Natural killer cell (primary cell): ENCODE measurements around the gene RPS16. TPM values are rescaled to one million over a fixed set of nuclear protein-coding genes. Genes with fewer than 3 reads are reported as not detected.

ENCODE experiments used
- ATAC-seq, 3 donors: fragments of 150-1000 bp in 2 of 3; fragments of 200-7000 bp in 1 of 3; cut with Tn5 transposase; 1 replicate in 1 of 3; 2 replicates in 2 of 3; pipeline ENCODE4 v1.10.0; 2021; ENCODE audit warnings: mild to moderate bottlenecking in 2 of 3, moderate library complexity in 2 of 3
- DNase-seq, 2 donors: peaks; one replicate each; pipeline versions ENCODE4 v3.0.0 to v3.0.0-alpha.2; 2013 to 2021; ENCODE audit warnings: mixed read lengths in 1 of 2
- H3K27ac ChIP-seq: one replicate; pipeline ENCODE4 v1.5.1; 2013; ENCODE audit warnings: mild to moderate bottlenecking, low read length
- H3K27me3 ChIP-seq: one replicate; pipeline ENCODE4 v1.6.1; 2013; ENCODE audit warnings: low read length; ENCODE audit not compliant: control insufficient read depth, insufficient read depth
- H3K36me3 ChIP-seq: one replicate; pipeline ENCODE4 v1.6.1; 2013; ENCODE audit warnings: low read length; ENCODE audit not compliant: control insufficient read depth, insufficient read depth
- H3K4me1 ChIP-seq: one replicate; pipeline ENCODE4 v1.6.1; 2013; ENCODE audit warnings: low read length; ENCODE audit not compliant: control insufficient read depth, insufficient read depth
- H3K4me3 ChIP-seq: one replicate; pipeline ENCODE4 v1.5.1; 2013; ENCODE audit warnings: low read length
- H3K9me3 ChIP-seq: one replicate; pipeline ENCODE4 v1.6.1; 2013; ENCODE audit warnings: low read length; ENCODE audit not compliant: control insufficient read depth, insufficient read depth
- H3K27ac Mint-ChIP-seq, 2 donors: one replicate each; pipeline ENCODE4 v1.8.0; 2022; ENCODE audit warnings: mild to moderate bottlenecking in 2 of 2, mixed read lengths in 2 of 2, moderate library complexity in 1 of 2
- H3K27me3 Mint-ChIP-seq, 2 donors: one replicate each; pipeline ENCODE4 v1.8.0; 2022; ENCODE audit warnings: low read depth in 2 of 2, mixed read lengths in 2 of 2
- H3K36me3 Mint-ChIP-seq: one replicate; pipeline ENCODE4 v1.8.0; 2022; ENCODE audit warnings: mixed read lengths
- H3K4me1 Mint-ChIP-seq, 2 donors: one replicate each; pipeline ENCODE4 v1.8.0; 2022; ENCODE audit warnings: mixed read lengths in 2 of 2
- H3K4me3 Mint-ChIP-seq: one replicate; pipeline ENCODE4 v1.8.0; 2022; ENCODE audit warnings: mild to moderate bottlenecking, moderate library complexity, mixed read lengths
- H3K9me3 Mint-ChIP-seq, 2 donors: one replicate each; pipeline ENCODE4 v1.8.0; 2022; ENCODE audit warnings: mixed read lengths in 2 of 2
- CTCF ChIP-seq: fragments of 200-600 bp; IDR thresholded peaks from one replicate; pipeline ENCODE4 v1.8.0; 2022; ENCODE audit warnings: antibody characterized with exemption
- WGBS: methylation state at CpG from one replicate; pipeline ENCODE4 v1.1.7; 2013; ENCODE audit warnings: missing lambda C conversion rate; ENCODE audit not compliant: insufficient coverage; 5-methylcytosine and 5-hydroxymethylcytosine counted together
- intact Hi-C: fragments of 100-400 bp; cut with micrococcal nuclease; formaldehyde crosslinking; loops from one replicate; pipeline ENCODE4 v1.14.2; 2022
- total RNA-seq, 4 donors: library from RNA; stranded (reverse); fragments of 120-200 nt in 1 of 4; gene quantifications; one replicate each; pipeline versions ENCODE4 v1.2.3 to v1.2.4, GENCODE V29; 2013 to 2022

RPS16 gene
- total RNA-seq, 3 donors from 2014 or later (not counting 1 experiment from before 2014, with no cell fraction given): 1,227 to 1,543 (median 1,399) TPM

- Mint-ChIP-seq H3K4me3 (peak overlapping the region; percentile 94), H3K9me3 (no peaks in the 10 kb centered on the region), H3K27me3 (no peaks in the 10 kb centered on the region), H3K27ac (peak overlapping the region; percentile 96 to 97), H3K4me1 (peaks cover 58 to 78% of the 10 kb centered on the region in 2 donors), H3K36me3 (no peaks in the 10 kb centered on the region)
- 14% methylated on average over 25 of the region's 25 CpGs for WGBS
- H3K4me1 ChIP-seq: peaks cover 94% of the 10 kb centered on the region
- H3K36me3 ChIP-seq: peaks cover 8% of the 10 kb centered on the region
- DNase-seq (peak; percentile 83 to 96), ATAC-seq (peak; percentile 46 to 70 (median 59))
- TF ChIP-seq CTCF: no peak
- H3K9me3 ChIP-seq: no peaks in the 10 kb centered on the region
- intact Hi-C loops: loop anchor here (1.0 to 2.0 kb wide), 4 partner anchors 10 to 551 kb away; partner anchors contain the start of genes MED29, PAF1, PLEKHG2 and SUPT5H
- peak overlapping the region; percentile 95 for H3K27ac ChIP-seq
- no peaks in the 10 kb centered on the region for H3K27me3 ChIP-seq
- no peak overlapping the region for H3K4me3 ChIP-seq
These were observed 34.0 kb downstream of the RPS16 start for GRCh38 chr19:39401549-39402345.

DNA sequence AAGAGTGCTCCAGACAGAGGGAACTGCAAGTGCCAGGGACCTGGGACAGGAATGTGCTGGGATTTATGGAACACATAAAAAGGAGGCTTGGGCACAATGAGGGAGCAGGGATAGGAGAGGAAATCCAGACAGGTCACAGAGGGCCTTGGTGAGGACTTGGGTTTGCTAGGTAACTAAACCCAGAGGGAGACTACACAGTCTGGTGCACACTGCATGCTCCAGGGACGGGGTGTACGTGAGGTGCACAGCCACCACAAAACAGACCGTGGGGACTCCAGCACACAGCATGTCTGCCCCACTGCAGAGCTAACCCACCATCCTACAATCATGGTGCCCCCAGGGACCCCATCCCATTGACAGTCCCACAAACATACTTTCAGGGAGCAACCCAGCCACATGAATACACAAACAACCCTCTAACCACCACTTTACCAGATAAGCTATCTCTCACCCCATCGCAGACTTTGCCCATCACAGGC, 34.6 kb downstream of the RPS16 start:
- H3K36me3 Mint-ChIP-seq: no peaks in the 10 kb centered on the region
- peaks cover 54 to 73% of the 10 kb centered on the region in 2 donors for H3K4me1 Mint-ChIP-seq
- intact Hi-C loops: loop anchor here (1.0 kb wide), 1 partner anchor 11 kb away; the partner anchor contains the start of gene PLEKHG2
- peaks cover 90% of the 10 kb centered on the region for H3K4me1 ChIP-seq
- peaks cover 8% of the 10 kb centered on the region for H3K36me3 ChIP-seq
- H3K27ac ChIP-seq: peak overlapping the region; percentile 95
- no peaks in the 10 kb centered on the region for H3K27me3 Mint-ChIP-seq
- H3K27me3 ChIP-seq: no peaks in the 10 kb centered on the region
- ATAC-seq: peak in 1 of 3 donors; percentile 2
- H3K4me3 Mint-ChIP-seq: peak overlapping the region; percentile 94
- H3K9me3 Mint-ChIP-seq: no peaks in the 10 kb centered on the region
- no peaks in the 10 kb centered on the region for H3K9me3 ChIP-seq
- H3K27ac Mint-ChIP-seq: peak overlapping the region; percentile 96 to 97
- WGBS: 5% methylated on average over 4 of the region's 4 CpGs
- no peak for DNase-seq
- TF ChIP-seq CTCF: no peak
- H3K4me3 ChIP-seq: no peak overlapping the region

DNA sequence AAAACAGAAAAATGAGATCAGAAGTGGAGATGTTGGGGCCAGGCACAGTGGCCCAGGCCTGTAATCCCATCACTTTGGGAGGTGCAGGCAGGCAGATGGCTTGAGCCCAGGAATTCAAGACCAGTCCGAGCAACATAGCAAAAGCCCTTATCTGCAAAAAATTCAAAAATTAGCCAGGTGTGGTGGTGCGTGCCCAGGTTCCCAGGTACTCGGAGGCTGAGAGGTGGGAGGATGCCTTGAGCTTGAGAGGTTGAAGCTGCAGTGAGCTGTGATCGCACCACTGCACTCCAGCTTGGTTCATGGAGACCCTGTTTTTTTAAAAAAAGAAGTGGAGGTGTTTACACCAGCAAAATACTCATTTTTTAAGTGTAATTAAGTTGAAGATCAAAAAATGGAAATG, 35.7 kb downstream of the RPS16 start:
- Histone ChIP-seq H3K36me3 (peaks cover 15% of the 10 kb centered on the region), H3K4me1 (peaks cover 80% of the 10 kb centered on the region), H3K27ac (peak overlapping the region; percentile 54), H3K9me3 (no peaks in the 10 kb centered on the region), H3K4me3 (no peak overlapping the region), H3K27me3 (no peaks in the 10 kb centered on the region)
- no peaks in the 10 kb centered on the region for H3K36me3 Mint-ChIP-seq
- intact Hi-C loops: no loop called here
- H3K27ac Mint-ChIP-seq: peak overlapping the region; percentile 96 to 97
- H3K9me3 Mint-ChIP-seq: no peaks in the 10 kb centered on the region
- H3K4me3 Mint-ChIP-seq: peak overlapping the region; percentile 25
- WGBS: 90% methylated on average over 4 of the region's 4 CpGs
- DNase-seq: no peak
- peaks cover 52 to 67% of the 10 kb centered on the region in 2 donors for H3K4me1 Mint-ChIP-seq
- ATAC-seq: no peak
- TF ChIP-seq CTCF: no peak
- no peaks in the 10 kb centered on the region for H3K27me3 Mint-ChIP-seq
